ENCODE results near the gene MCTP1. TPM values are rescaled to one million over a fixed set of nuclear protein-coding genes. Genes with fewer than 3 reads are reported as not detected.

Gene MCTP1
- total and polyA plus RNA-seq, 9 of the 15 experiments (the other 6 are each of a cell fraction or from before 2014, with no cell fraction given), result 0.04 to 0.93 (median 0.06) TPM; not detected in 4

GRCh38 chr5:94793113-94793815 is 491.6 kb downstream of the MCTP1 start (continued):
- TF ChIP-seq JUND (IDR thresholded peaks at IDR 0.05; ENCODE audit: borderline replicate concordance, low read depth, low read length), result no peak
- TF ChIP-seq JUND (tag; IDR thresholded peaks at IDR 0.05; ENCODE audit: borderline replicate concordance, low read depth, low read length), result no peak
- no peak for TF ChIP-seq POLR2H (tag; IDR thresholded peaks at IDR 0.05; ENCODE audit: low read depth)
- no peak for TF ChIP-seq SAFB2 (IDR thresholded peaks at IDR 0.05; ENCODE audit: borderline replicate concordance, low read depth, low read length, severe bottlenecking)
- TF ChIP-seq ASH1L (IDR thresholded peaks at IDR 0.05; ENCODE audit: borderline replicate concordance, low read depth, partially characterized antibody), result no peak
- no peak for TF ChIP-seq CEBPG (CRISPR knock-in tag; IDR thresholded peaks at IDR 0.05)
- no peak for TF ChIP-seq CEBPG (tag; conservative IDR thresholded peaks at IDR 0.05 in 1 of 2, IDR thresholded peaks at IDR 0.05 in 1 of 2)

DNA sequence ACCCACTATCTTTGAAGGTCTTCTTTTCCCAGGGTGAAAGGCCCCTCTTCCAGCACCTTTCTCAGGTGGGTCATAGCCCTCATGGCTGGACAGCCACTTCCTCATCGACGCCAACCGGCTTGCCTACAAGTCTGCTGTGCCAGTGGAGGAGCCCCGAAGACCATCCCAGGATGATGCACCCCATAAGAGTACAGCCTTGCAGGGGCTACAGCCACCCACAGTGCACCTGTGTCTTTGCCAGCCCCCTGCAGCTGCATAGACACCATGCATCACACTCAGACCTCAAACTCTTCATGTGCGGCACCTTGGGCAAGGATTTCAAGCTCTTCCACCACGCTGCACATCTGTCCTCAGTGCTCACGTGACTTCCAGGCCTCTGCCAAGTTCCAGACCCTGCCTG is 493.1 kb downstream of the MCTP1 start:
- Histone ChIP-seq H3K4me2 (ENCODE audit: insufficient read depth, low read length) (no peak overlapping the region), H3K9me1 (ENCODE audit: control insufficient read depth, insufficient read depth, low read length) (no peaks in the 10 kb centered on the region), H2AFZ (ENCODE audit: low read depth, low read length) (no peak overlapping the region), H3K27me3 (ENCODE audit: control insufficient read depth in 2 of 2, insufficient read depth in 2 of 2, low read length in 2 of 2) (peaks cover 0 to 8% of the 10 kb centered on the region in 2 experiments; a peak in 1 of 5 replicates), H3K9ac (ENCODE audit: insufficient read depth in 1 of 2, low read depth in 2 of 2, low read length in 2 of 2) (no peak overlapping the region), H3K79me2 (ENCODE audit: control insufficient read depth, insufficient read depth, low read length) (no peaks in the 10 kb centered on the region), H3K4me3 (no peak overlapping the region), H3K4me1 (replicated peaks in 1 of 2; ENCODE audit: control insufficient read depth in 2 of 2, insufficient read depth in 2 of 2, low read length in 2 of 2) (peaks cover 0 to 4% of the 10 kb centered on the region in 2 experiments; a peak in 1 of 5 replicates), H3K36me3 (ENCODE audit: control insufficient read depth, insufficient read depth, low read length) (no peaks in the 10 kb centered on the region), H3K9me3 (replicated peaks; ENCODE audit: control insufficient read depth, insufficient read depth, low read depth, low read length) (no peaks in the 10 kb centered on the region), H3K27ac (ENCODE audit: extremely low read depth, low read depth, low read length) (no peak overlapping the region), H4K20me1 (replicated peaks; ENCODE audit: control insufficient read depth, insufficient read depth, low read length) (no peaks in the 10 kb centered on the region)
- ATAC-seq (no peak), FAIRE-seq (no peak), DNase-seq (ENCODE audit: extremely low read depth in 1 of 4, low spot score in 3 of 4) (no peak)
- WGBS (ENCODE audit: insufficient coverage, low coverage, missing lambda C conversion rate), result 3% methylated on average over 3 of the region's 7 CpGs
- POLR2A ChIA-PET, result no interaction called here
- intact Hi-C loops (cut with micrococcal nuclease), result no loop called here
- in situ Hi-C loops (cut with MboI), result no loop called here
- BruUV-seq (replicated peaks), result no TSS peak
- CTCF ChIA-PET (ENCODE audit: low intra/inter-chr PET ratio), result no interaction called here
- TF ChIP-seq TSC22D4 (tag; IDR thresholded peaks at IDR 0.05) (no peak), ZNF444 (CRISPR knock-in tag; IDR thresholded peaks at IDR 0.05) (no peak), GTF2E2 (tag; IDR thresholded peaks at IDR 0.05) (no peak), SIRT6 (IDR thresholded peaks at IDR 0.05; ENCODE audit: low read depth, low read length) (no peak), BRCA1 (IDR thresholded peaks at IDR 0.05) (no peak), BRCA1 (CRISPR knock-in tag; IDR thresholded peaks at IDR 0.05) (no peak)
- TF ChIP-seq, protein P1, sequence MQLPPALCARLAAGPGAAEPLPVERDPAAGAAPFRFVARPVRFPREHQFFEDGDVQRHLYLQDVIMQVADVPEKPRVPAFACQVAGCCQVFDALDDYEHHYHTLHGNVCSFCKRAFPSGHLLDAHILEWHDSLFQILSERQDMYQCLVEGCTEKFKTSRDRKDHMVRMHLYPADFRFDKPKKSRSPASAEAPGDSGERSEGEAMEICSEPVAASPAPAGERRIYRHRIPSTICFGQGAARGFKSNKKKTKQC (CRISPR knock-in tag; IDR thresholded peaks at IDR 0.05), result no peak
